H1 (cell line): Measurements from ENCODE around the gene ACSF3. TPM values are rescaled to one million over a fixed set of nuclear protein-coding genes. Genes with fewer than 3 reads are reported as not detected.

ENCODE experiments used
- CTCF ChIA-PET: fragments of 300-600 bp; sonication (Branson Sonifier 250); formaldehyde crosslinking; loops from one replicate; lab custom pipeline; 2021; ENCODE audit not compliant: partially characterized antibody; lab: Charles Lee
- POLR2A ChIA-PET: fragments of 300-600 bp; sonication (Branson Sonifier 250); formaldehyde crosslinking; loops from one replicate; lab custom pipeline; 2021; ENCODE audit warnings: inconsistent platforms; ENCODE audit not compliant: partially characterized antibody; lab: Charles Lee
- DNase-seq, 2 experiments: peaks; one replicate each; pipeline versions ENCODE4 v3.0.0 to v3.0.0-alpha.2; 2010 to 2022; ENCODE audit warnings: low spot score in 2 of 2, low read depth in 1 of 2, mixed read lengths in 1 of 2
- FAIRE-seq: peaks from 2 replicates; lab custom pipeline; 2011; peaks lifted over from hg19 to GRCh38; lab: Jason Lieb, UNC
- H2AFZ ChIP-seq: 2 replicates; pipeline ENCODE4 v1.8.1; 2012; ENCODE audit warnings: low read length, inconsistent platforms
- H2AK5ac ChIP-seq: 2 replicates; pipeline ENCODE4 v1.6.1; 2013; ENCODE audit warnings: low read depth, low read length
- H2BK120ac ChIP-seq: replicated peaks from 2 replicates; pipeline ENCODE3; 2013; ENCODE audit warnings: low read depth, low read length, inconsistent platforms
- H2BK12ac ChIP-seq: 2 replicates; pipeline ENCODE4 v1.6.1; 2013; ENCODE audit warnings: low read depth, low read length
- H2BK15ac ChIP-seq: 2 replicates; pipeline ENCODE4 v1.6.1; 2013; ENCODE audit warnings: low read length
- H2BK20ac ChIP-seq: 2 replicates; pipeline ENCODE4 v1.6.1; 2013; ENCODE audit warnings: low read length
- H2BK5ac ChIP-seq: 2 replicates; pipeline ENCODE4 v1.6.1; 2013; ENCODE audit warnings: low read depth, low read length
- H3K14ac ChIP-seq: 2 replicates; pipeline ENCODE4 v1.6.1; 2013; ENCODE audit warnings: inconsistent platforms; ENCODE audit not compliant: insufficient read length
- H3K18ac ChIP-seq: 2 replicates; pipeline ENCODE4 v1.6.1; 2013; ENCODE audit warnings: low read length; ENCODE audit errors: extremely low read depth
- H3K23ac ChIP-seq: 2 replicates; pipeline ENCODE4 v1.6.1; 2013; ENCODE audit warnings: inconsistent platforms; ENCODE audit not compliant: insufficient read length
- H3K23me2 ChIP-seq: 2 replicates; pipeline ENCODE4 v1.6.1; 2013; ENCODE audit warnings: low read depth, low read length
- H3K27ac ChIP-seq: 2 replicates; pipeline ENCODE4 v1.6.1; 2011; ENCODE audit warnings: low read depth, low read length, inconsistent platforms
- H3K27me3 ChIP-seq, 4 experiments: replicated peaks in 1 of 4; 1 replicate in 1 of 4; 2 replicates in 3 of 4; pipeline versions ENCODE4 v1.6.1 to v1.8.1; 2011 to 2013; ENCODE audit warnings: low read length in 3 of 4, mild to moderate bottlenecking in 3 of 4, inconsistent platforms in 2 of 4, mixed read lengths in 2 of 4, moderate library complexity in 1 of 4; ENCODE audit not compliant: control insufficient read depth in 3 of 4, insufficient read depth in 3 of 4; ENCODE audit errors: extremely low read depth in 1 of 4
- H3K36me3 ChIP-seq, 4 experiments: 2 replicates each; pipeline versions ENCODE4 v1.6.1 to v1.8.1; 2011 to 2013; ENCODE audit warnings: mild to moderate bottlenecking in 4 of 4, low read length in 3 of 4, moderate library complexity in 2 of 4, control low read depth in 1 of 4, inconsistent platforms in 1 of 4; ENCODE audit not compliant: insufficient read depth in 4 of 4, control insufficient read depth in 2 of 4
- H3K4ac ChIP-seq: replicated peaks from 2 replicates; pipeline ENCODE3; 2013; ENCODE audit warnings: low read length, low read depth, mixed read lengths, inconsistent platforms; ENCODE audit not compliant: insufficient read length
- H3K4me1 ChIP-seq, 4 experiments: replicated peaks in 1 of 4; 1 replicate in 1 of 4; 2 replicates in 3 of 4; pipeline versions ENCODE4 v1.6.1 to v1.8.1; 2011 to 2013; ENCODE audit warnings: low read length in 3 of 4, inconsistent platforms in 2 of 4, mixed read lengths in 1 of 4; ENCODE audit not compliant: insufficient read depth in 4 of 4, control insufficient read depth in 3 of 4
- H3K4me2 ChIP-seq, 2 experiments: 2 replicates each; pipeline versions ENCODE4 v1.6.1 to v1.8.1; 2011 to 2013; ENCODE audit warnings: low read depth in 2 of 2, low read length in 2 of 2, control low read depth in 1 of 2, inconsistent platforms in 1 of 2, mild to moderate bottlenecking in 1 of 2; ENCODE audit not compliant: insufficient read depth in 1 of 2
- H3K4me3 ChIP-seq, 4 experiments: fragments of 200-600, 300-600 bp in 1 of 4; sonication (generic), shearing (Covaris generic), sonication (Bioruptor Twin) in 1 of 4; 2 replicates each; pipeline versions ENCODE4 v1.5.1 to v1.8.1; 2011 to 2016; ENCODE audit warnings: low read length in 4 of 4, low read depth in 3 of 4, control low read depth in 2 of 4, inconsistent platforms in 2 of 4, mild to moderate bottlenecking in 2 of 4, mixed read lengths in 1 of 4, moderate library complexity in 1 of 4; ENCODE audit not compliant: insufficient read depth in 2 of 4; ENCODE audit errors: extremely low read depth in 1 of 4
- H3K56ac ChIP-seq: replicated peaks from 2 replicates; pipeline ENCODE3; 2013; ENCODE audit warnings: low read depth, mild to moderate bottlenecking, mixed read lengths, low read length, inconsistent platforms; ENCODE audit not compliant: insufficient read length
- H3K79me1 ChIP-seq: 2 replicates; pipeline ENCODE4 v1.6.1; 2013; ENCODE audit warnings: low read depth, low read length, control low read depth
- H3K79me2 ChIP-seq, 2 experiments: 2 replicates each; pipeline versions ENCODE4 v1.6.1 to v1.8.1; 2012 to 2013; ENCODE audit warnings: low read length in 2 of 2, mild to moderate bottlenecking in 2 of 2, inconsistent platforms in 1 of 2; ENCODE audit not compliant: insufficient read depth in 2 of 2, control insufficient read depth in 1 of 2
- H3K9ac ChIP-seq, 4 experiments: replicated peaks in 1 of 4; 1 replicate in 1 of 4; 2 replicates in 3 of 4; pipeline versions ENCODE4 v1.6.1 to v1.8.1; 2011 to 2013; ENCODE audit warnings: low read depth in 3 of 4, low read length in 3 of 4, control low read depth in 2 of 4, mild to moderate bottlenecking in 2 of 4, moderate library complexity in 2 of 4, inconsistent platforms in 1 of 4; ENCODE audit errors: extremely low read depth in 1 of 4
- H3K9me3 ChIP-seq, 2 experiments: 2 replicates each; pipeline versions ENCODE4 v1.6.1 to v1.8.1; 2012 to 2013; ENCODE audit warnings: mild to moderate bottlenecking in 2 of 2, moderate library complexity in 2 of 2, control low read depth in 1 of 2, inconsistent platforms in 1 of 2, low read depth in 1 of 2, low read length in 1 of 2, mixed read lengths in 1 of 2; ENCODE audit not compliant: insufficient read depth in 2 of 2
- H4K20me1 ChIP-seq, 2 experiments: replicated peaks in 1 of 2; 2 replicates each; pipeline versions ENCODE3 to v1.8.1; 2011 to 2013; ENCODE audit warnings: inconsistent platforms in 2 of 2, low read length in 2 of 2, mild to moderate bottlenecking in 1 of 2; ENCODE audit not compliant: insufficient read depth in 2 of 2, control insufficient read depth in 1 of 2
- H4K5ac ChIP-seq: 2 replicates; pipeline ENCODE4 v1.6.1; 2013; ENCODE audit warnings: low read length, low read depth, mixed read lengths, inconsistent platforms; ENCODE audit not compliant: insufficient read length
- H4K8ac ChIP-seq: 2 replicates; pipeline ENCODE4 v1.8.0; 2013; ENCODE audit warnings: mild to moderate bottlenecking, moderate library complexity, low read length, inconsistent platforms; ENCODE audit not compliant: insufficient read depth; ENCODE audit errors: extremely low read depth
- H4K91ac ChIP-seq: replicated peaks from 2 replicates; pipeline ENCODE3; 2013; ENCODE audit warnings: low read length, mixed read lengths, inconsistent platforms; ENCODE audit not compliant: insufficient read length
- CHD1 ChIP-seq: IDR thresholded peaks from 2 replicates; pipeline ENCODE4 v1.6.1; 2012; ENCODE audit warnings: low read depth, low read length, improper control_type of control experiment
- HDAC2 ChIP-seq, 2 experiments: fragments of 300-600 bp in 1 of 2; sonication (generic) in 1 of 2; IDR thresholded peaks; 2 replicates each; pipeline ENCODE4 v1.6.1; 2011 to 2012; ENCODE audit warnings: low read depth in 2 of 2, low read length in 2 of 2, mild to moderate bottlenecking in 2 of 2, moderate library complexity in 2 of 2, borderline replicate concordance in 1 of 2, inconsistent platforms in 1 of 2
- RFX5 ChIP-seq: IDR thresholded peaks from 2 replicates; pipeline ENCODE4 v1.6.1; 2011; ENCODE audit warnings: low read depth, low read length, improper control_type of control experiment, borderline replicate concordance
- RNF2 ChIP-seq: fragments of 200-900, 300-1000 bp; sonication (generic); IDR thresholded peaks from 2 replicates; pipeline ENCODE4 v1.7.1; 2016; ENCODE audit warnings: borderline replicate concordance, low read depth, mild to moderate bottlenecking, antibody characterized with exemption, low read length; ENCODE audit not compliant: poor library complexity, severe bottlenecking; ENCODE audit errors: missing control alignments
- ZNF274 ChIP-seq: IDR thresholded peaks from 2 replicates; pipeline ENCODE4 v1.7.0; 2012; ENCODE audit warnings: low read length, borderline replicate concordance; ENCODE audit errors: extremely low read depth
- WGBS, 2 experiments: shearing (Covaris generic) in 1 of 2; methylation state at CpG; one replicate each; pipeline versions ENCODE4 v1.1.6 to v1.1.7; 2013 to 2015; ENCODE audit warnings: low lambda C conversion rate in 2 of 2, mixed read lengths in 2 of 2, inconsistent platforms in 1 of 2, low coverage in 1 of 2, missing lambda C conversion rate in 1 of 2; ENCODE audit not compliant: insufficient replicate concordance in 2 of 2, insufficient coverage in 1 of 2, insufficient read length in 1 of 2; ENCODE audit errors: extremely low coverage in 1 of 2, missing lambda C conversion rate in 1 of 2; 5-methylcytosine and 5-hydroxymethylcytosine counted together
- polyA plus RNA-seq, 7 experiments: library from polyadenylated mRNA; depleted of rRNA in 3 of 7; stranded (reverse) in 5 of 7; unstranded in 2 of 7; fragments of >200 nt in 5 of 7; fragments of 200-250 nt in 2 of 7; gene quantifications; 1 replicate in 5 of 7; 2 replicates in 1 of 7; 4 replicates in 1 of 7; pipeline versions ENCODE4 v1.2.1 to v1.2.3, GENCODE V29; 2011 to 2013; ENCODE audit warnings: missing spikeins in 2 of 7, mixed read lengths in 2 of 7
- total RNA-seq: library from RNA; stranded (reverse); fragmentation: NEBNext Ultra II Directional; extraction: Animal tissue kit (Norgen Biotek cat#: 25700); gene quantifications from 2 replicates; pipeline ENCODE4 v1.2.1, GENCODE V29; 2021

The ACSF3 gene
- total and polyA plus RNA-seq, 2 of the 8 experiments (the other 6 are each of a cell fraction or from before 2014, with no cell fraction given): 15.6 to 22.9 TPM

GRCh38 chr16:89184677-89184932 is 91.0 kb downstream of the ACSF3 start:
- Histone ChIP-seq H3K23me2 (no peaks in the 10 kb centered on the region), H3K4me3 (no peak overlapping the region), H3K4ac (no peak overlapping the region), H3K23ac (no peak overlapping the region), H4K20me1 (peaks cover 0 to 1% of the 10 kb centered on the region in 2 experiments), H3K56ac (no peak overlapping the region), H2BK5ac (no peak overlapping the region), H3K27me3 (no peaks in the 10 kb centered on the region; a peak in 2 of 7 replicates), H4K8ac (no peak overlapping the region), H3K36me3 (no peaks in the 10 kb centered on the region), H3K9ac (no peak overlapping the region), H2AK5ac (no peak overlapping the region), H4K5ac (no peak overlapping the region), H2BK12ac (no peak overlapping the region), H2BK120ac (no peak overlapping the region), H3K18ac (no peak overlapping the region), H3K14ac (no peak overlapping the region), H2AFZ (no peak overlapping the region), H3K79me2 (no peaks in the 10 kb centered on the region), H3K27ac (no peak overlapping the region), H3K9me3 (no peaks in the 10 kb centered on the region), H4K91ac (no peak overlapping the region), H3K4me2 (no peak overlapping the region), H3K79me1 (no peaks in the 10 kb centered on the region), H3K4me1 (no peaks in the 10 kb centered on the region), H2BK15ac (no peak overlapping the region), H2BK20ac (no peak overlapping the region)
- ChIA-PET POLR2A (interaction anchor here (1.9 kb wide), 1 partner anchor 11 kb away, joined by 9 read pairs; no protein-coding TSS in a partner anchor), CTCF (interaction anchor here (0.6 kb wide), 1 partner anchor 31 kb away, joined by 3 read pairs; no protein-coding TSS in a partner anchor)
- DNase-seq: no peak
- WGBS, 2 experiments: 93% methylated on average over 8 of the region's 9 CpGs; no CpG with 5 or more reads in 1 of the 2 experiments
- no peak for FAIRE-seq
- TF ChIP-seq CHD1: no peak
- TF ChIP-seq ZNF274: no peak
- no peak for TF ChIP-seq HDAC2 (IDR thresholded peaks at IDR 0.05; ENCODE audit: borderline replicate concordance in 1 of 2, low read depth in 2 of 2, low read length in 2 of 2)
- no peak for TF ChIP-seq RFX5
- no peak for TF ChIP-seq RNF2
